Measurements from ENCODE around the gene SCRN2. TPM values are rescaled to one million over a fixed set of nuclear protein-coding genes. Genes with fewer than 3 reads are reported as not detected.

SCRN2 gene
- total and polyA plus RNA-seq, 2 of the 8 experiments (the other 6 are each of a cell fraction or from before 2014, with no cell fraction given) = 24.4 to 42.3 TPM

GRCh38 chr17:47802341-47803022 is 38.6 kb downstream of the SCRN2 start (continued):
- TF ChIP-seq, protein P1, sequence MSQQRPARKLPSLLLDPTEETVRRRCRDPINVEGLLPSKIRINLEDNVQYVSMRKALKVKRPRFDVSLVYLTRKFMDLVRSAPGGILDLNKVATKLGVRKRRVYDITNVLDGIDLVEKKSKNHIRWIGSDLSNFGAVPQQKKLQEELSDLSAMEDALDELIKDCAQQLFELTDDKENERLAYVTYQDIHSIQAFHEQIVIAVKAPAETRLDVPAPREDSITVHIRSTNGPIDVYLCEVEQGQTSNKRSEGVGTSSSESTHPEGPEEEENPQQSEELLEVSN (IDR thresholded peaks at IDR 0.05) = no peak
- TF ChIP-seq JUN (IDR thresholded peaks at IDR 0.05; ENCODE audit: low read depth, low read length) = no peak
- no peak for TF ChIP-seq CTBP2 (IDR thresholded peaks at IDR 0.05; ENCODE audit: borderline replicate concordance, insufficient read depth, insufficient read length, low read length)
- no peak for TF ChIP-seq KDM1A (IDR thresholded peaks at IDR 0.05; ENCODE audit: borderline replicate concordance, low read length)
- TF ChIP-seq ATF2 (IDR thresholded peaks at IDR 0.05; ENCODE audit: low read length) = no peak
- no peak for TF ChIP-seq SRF (IDR thresholded peaks at IDR 0.05; ENCODE audit: low read depth, low read length)
- no peak for TF ChIP-seq EZH2 (IDR thresholded peaks at IDR 0.05; ENCODE audit: low read depth, low read length, severe bottlenecking)

All from H1 (cell line).